GM12801 (cell line): Measurements from ENCODE around the gene SCARB1.

Experiments
- CTCF ChIP-seq: IDR thresholded peaks from one replicate; pipeline ENCODE4 v1.5.1; 2011; ENCODE audit warnings: control low read depth; ENCODE audit not compliant: insufficient read length; ENCODE audit errors: extremely low read depth

Gene SCARB1

GRCh38 chr12:124828264-124829007, 35.2 kb downstream of the SCARB1 start:
- TF ChIP-seq CTCF = no peak

- no peak for TF ChIP-seq CTCF
These were observed 36.0 kb downstream of the SCARB1 start for GRCh38 chr12:124827588-124828184.

GRCh38 chr12:124824195-124824594, 39.5 kb downstream of the SCARB1 start:
- no peak for TF ChIP-seq CTCF

GRCh38 chr12:124823272-124823970, 40.2 kb downstream of the SCARB1 start:
- TF ChIP-seq CTCF = no peak

GRCh38 chr12:124822218-124822617, 41.4 kb downstream of the SCARB1 start:
- TF ChIP-seq CTCF = no peak

GRCh38 chr12:124821252-124822200, 42.1 kb downstream of the SCARB1 start:
- no peak for TF ChIP-seq CTCF
